NCI-H2227 treated with DMSO at 0.1 percent for 48 hours (cell line): ENCODE results near the gene SLC50A1.

Experiments used
- DNase-seq: peaks from one replicate; lab custom pipeline; 2025; lab: John Stamatoyannopoulos, UW

The SLC50A1 gene

GRCh38 chr1:155184835-155185782 is 49.5 kb downstream of the SLC50A1 start:
- no peak for DNase-seq

- DNase-seq = no peak
These were observed 50.1 kb downstream of the SLC50A1 start for GRCh38 chr1:155185783-155186066.

DNA sequence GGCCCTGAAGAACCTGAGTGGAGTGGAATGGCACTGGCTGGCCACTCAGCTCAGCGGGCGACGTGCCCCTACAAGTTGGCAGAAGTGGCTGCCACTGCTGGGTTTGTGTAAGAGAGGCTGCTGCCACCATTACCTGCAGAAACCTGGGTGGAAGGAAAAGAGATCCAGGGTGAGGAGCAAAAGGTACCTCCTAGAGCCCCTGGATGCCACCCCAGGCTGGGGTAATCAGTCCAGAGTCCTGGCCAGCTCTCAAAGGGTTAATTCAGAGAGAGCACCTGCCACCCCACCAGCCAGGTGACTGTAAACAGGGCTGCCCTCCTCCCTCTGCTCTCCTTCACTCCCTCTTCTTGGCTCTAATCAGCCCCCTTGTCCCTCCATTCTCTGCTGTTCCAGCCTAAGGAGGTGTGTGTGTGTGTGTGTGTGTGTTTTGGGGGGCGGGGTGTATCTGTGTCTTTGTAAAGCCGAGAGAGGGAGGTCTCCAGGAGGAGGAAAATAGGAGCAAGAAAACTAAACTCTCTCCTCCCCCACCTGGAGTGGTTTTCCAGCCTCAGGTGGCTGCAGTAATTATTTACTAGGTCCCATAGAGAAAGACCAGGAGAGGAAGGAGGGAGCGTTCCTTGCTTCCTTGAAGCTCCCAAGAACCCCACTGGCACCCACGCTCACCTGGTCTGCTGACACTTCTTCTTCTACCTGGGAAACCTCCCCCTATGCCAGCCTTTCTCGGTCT is 50.6 kb downstream of the SLC50A1 start:
- DNase-seq = no peak

- DNase-seq = no peak
These were observed 51.3 kb downstream of the SLC50A1 start for GRCh38 chr1:155186794-155187455.

DNA sequence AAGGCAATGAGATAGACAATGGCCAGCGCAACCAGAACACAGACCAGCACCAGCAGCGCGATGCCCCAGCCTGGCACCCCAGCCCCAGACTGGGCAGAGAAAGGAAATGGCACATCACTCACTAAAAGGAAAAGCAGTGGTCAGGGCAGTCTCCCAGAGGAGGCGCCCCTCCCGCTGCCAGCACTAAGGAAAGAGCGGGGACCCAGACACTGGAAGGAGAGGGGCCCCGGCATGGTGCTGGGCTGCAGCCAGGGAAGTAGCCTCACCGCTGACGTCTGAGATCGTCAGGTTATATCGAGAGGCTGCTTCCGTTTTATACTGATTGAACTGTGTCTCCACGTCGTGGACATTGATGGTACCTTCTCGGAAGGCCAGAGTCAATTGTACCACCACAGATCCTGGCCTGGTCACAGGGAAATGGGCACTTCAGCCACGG is 51.8 kb downstream of the SLC50A1 start:
- DNase-seq = no peak

DNA sequence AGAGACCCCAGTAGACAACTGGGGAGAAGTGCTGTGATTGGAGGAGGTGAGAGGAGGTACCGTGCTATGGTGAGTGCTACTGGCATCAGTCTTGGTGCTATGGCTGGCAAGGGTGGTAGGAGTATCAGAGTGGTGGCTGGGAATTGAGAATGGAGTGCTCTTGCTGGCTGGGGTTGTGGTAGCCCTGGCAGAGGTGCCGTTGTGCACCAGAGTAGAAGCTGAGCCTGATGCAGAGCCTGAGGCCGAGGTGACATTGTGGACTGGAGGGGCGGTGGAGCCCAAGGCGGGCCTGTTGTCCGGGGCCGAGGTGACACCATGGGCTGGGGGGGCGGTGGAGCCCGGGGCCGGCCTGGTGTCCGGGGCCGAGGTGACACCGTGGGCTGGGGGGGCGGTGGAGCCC is 52.6 kb downstream of the SLC50A1 start:
- no peak for DNase-seq
